Measurements from ENCODE around the gene ST6GALNAC1. TPM values are rescaled to one million over a fixed set of nuclear protein-coding genes. Genes with fewer than 3 reads are reported as not detected.

ST6GALNAC1 gene
- total and polyA plus RNA-seq, 4 donors: 1.1 to 9.4 (median 1.9) TPM

DNA sequence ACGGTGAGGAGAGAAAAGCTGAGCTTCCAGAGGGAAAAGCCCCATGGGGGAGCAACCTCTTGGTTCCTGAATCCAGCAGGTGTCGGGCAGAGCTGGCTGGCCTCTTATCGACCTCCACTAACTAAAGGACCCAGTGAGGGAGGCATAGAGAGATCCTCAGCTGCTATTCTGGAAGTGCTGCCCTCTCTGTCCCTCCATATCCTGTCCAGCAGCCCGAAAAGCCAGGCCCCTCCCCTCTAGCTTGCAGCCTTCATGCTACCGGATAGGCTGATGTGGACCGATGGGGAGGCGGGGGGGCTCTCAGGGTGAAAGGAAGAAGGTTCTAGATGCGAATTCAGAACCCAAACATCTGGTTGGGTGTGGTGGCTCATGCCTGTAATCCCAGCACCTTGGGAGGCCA is 42.3 kb upstream of the ST6GALNAC1 start:
- no peaks in the 10 kb centered on the region for H3K4me1 ChIP-seq (ENCODE audit: control insufficient read depth in 1 of 2, insufficient read depth in 2 of 2, low read length in 2 of 2)
- DNase-seq: no peak
- ATAC-seq (ENCODE audit: low FRiP score): no peak
- H3K36me3 ChIP-seq (ENCODE audit: control insufficient read depth in 1 of 2, insufficient read depth in 2 of 2, low read length in 1 of 2): no peaks in the 10 kb centered on the region
- H3K9me3 ChIP-seq (ENCODE audit: control insufficient read depth, low read length): no peaks in the 10 kb centered on the region
- 82 to 85% methylated on average over 8 of the region's 8 CpGs for WGBS, 2 donors
- no peaks in the 10 kb centered on the region for H3K27me3 ChIP-seq (ENCODE audit: control insufficient read depth in 1 of 2, insufficient read depth in 2 of 2, low read length in 1 of 2)
- no peak overlapping the region for H3K4me3 ChIP-seq (ENCODE audit: low read length in 2 of 2)
- intact Hi-C loops (cut with DNase I): no loop called here
- no peak overlapping the region for H3K27ac ChIP-seq (ENCODE audit: low read depth in 1 of 2, low read length in 2 of 2)

DNA sequence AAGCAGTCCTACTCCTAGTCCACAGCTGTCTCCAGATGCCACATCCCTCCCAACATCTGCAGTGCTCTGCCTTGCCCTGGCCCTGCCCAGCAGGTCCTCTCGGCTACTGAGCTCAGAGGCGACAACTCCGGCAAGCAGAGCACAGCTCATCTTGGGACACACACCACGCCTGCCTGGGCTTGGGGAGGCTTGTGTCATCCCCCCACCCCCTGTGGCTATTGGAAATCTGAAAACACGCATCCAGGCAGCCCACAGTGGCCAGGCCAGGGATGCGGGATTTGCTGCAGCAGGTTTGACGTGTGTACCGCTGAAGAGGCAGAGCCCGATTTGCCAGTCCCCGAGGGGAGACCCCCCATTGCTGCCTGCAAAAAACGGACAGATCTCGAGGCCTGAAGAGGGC is 41.8 kb upstream of the ST6GALNAC1 start:
- Histone ChIP-seq H3K27me3 (ENCODE audit: control insufficient read depth in 1 of 2, insufficient read depth in 2 of 2, low read length in 1 of 2) (no peaks in the 10 kb centered on the region), H3K27ac (ENCODE audit: low read depth in 1 of 2, low read length in 2 of 2) (peak overlapping the region in 1 of 2 donors; percentile 4), H3K36me3 (ENCODE audit: control insufficient read depth in 1 of 2, insufficient read depth in 2 of 2, low read length in 1 of 2) (no peaks in the 10 kb centered on the region), H3K4me3 (ENCODE audit: low read length in 2 of 2) (no peak overlapping the region), H3K4me1 (ENCODE audit: control insufficient read depth in 1 of 2, insufficient read depth in 2 of 2, low read length in 2 of 2) (no peaks in the 10 kb centered on the region), H3K9me3 (ENCODE audit: control insufficient read depth, low read length) (no peaks in the 10 kb centered on the region)
- DNase-seq (no peak), ATAC-seq (ENCODE audit: low FRiP score) (no peak)
- intact Hi-C loops (cut with DNase I): no loop called here
- WGBS, 2 donors: 85 to 94% methylated on average over 12 of the region's 12 CpGs

GRCh38 chr17:76684756-76685155 is 41.2 kb upstream of the ST6GALNAC1 start:
- no peak overlapping the region for H3K27ac ChIP-seq (ENCODE audit: low read depth in 1 of 2, low read length in 2 of 2)
- no peaks in the 10 kb centered on the region for H3K9me3 ChIP-seq (ENCODE audit: control insufficient read depth, low read length)
- ATAC-seq (ENCODE audit: low FRiP score): no peak
- H3K4me1 ChIP-seq (ENCODE audit: control insufficient read depth in 1 of 2, insufficient read depth in 2 of 2, low read length in 2 of 2): no peaks in the 10 kb centered on the region
- H3K27me3 ChIP-seq (ENCODE audit: control insufficient read depth in 1 of 2, insufficient read depth in 2 of 2, low read length in 1 of 2): no peaks in the 10 kb centered on the region
- H3K36me3 ChIP-seq (ENCODE audit: control insufficient read depth in 1 of 2, insufficient read depth in 2 of 2, low read length in 1 of 2): no peaks in the 10 kb centered on the region
- intact Hi-C loops (cut with DNase I): no loop called here
- no peak for DNase-seq
- H3K4me3 ChIP-seq (ENCODE audit: low read length in 2 of 2): no peak overlapping the region
- 71 to 82% methylated on average over 6 to 7 of the region's 7 CpGs for WGBS, 2 donors

- Histone ChIP-seq H3K36me3 (ENCODE audit: control insufficient read depth in 1 of 2, insufficient read depth in 2 of 2, low read length in 1 of 2) (no peaks in the 10 kb centered on the region), H3K27ac (ENCODE audit: low read depth in 1 of 2, low read length in 2 of 2) (no peak overlapping the region), H3K4me1 (ENCODE audit: control insufficient read depth in 1 of 2, insufficient read depth in 2 of 2, low read length in 2 of 2) (no peaks in the 10 kb centered on the region), H3K9me3 (ENCODE audit: control insufficient read depth, low read length) (no peaks in the 10 kb centered on the region), H3K27me3 (ENCODE audit: control insufficient read depth in 1 of 2, insufficient read depth in 2 of 2, low read length in 1 of 2) (no peaks in the 10 kb centered on the region), H3K4me3 (ENCODE audit: low read length in 2 of 2) (no peak overlapping the region)
- intact Hi-C loops (cut with DNase I): no loop called here
- DNase-seq (peak in 1 of 2 donors; percentile 71), ATAC-seq (ENCODE audit: low FRiP score) (no peak)
- WGBS, 2 donors: 84 to 86% methylated on average over 25 of the region's 25 CpGs
Measured at GRCh38 chr17:76683921-76684745, 40.6 kb upstream of the ST6GALNAC1 start.

- ATAC-seq (ENCODE audit: low FRiP score) (no peak), DNase-seq (no peak)
- Histone ChIP-seq H3K4me3 (ENCODE audit: low read length in 2 of 2) (no peak overlapping the region), H3K4me1 (ENCODE audit: control insufficient read depth in 1 of 2, insufficient read depth in 2 of 2, low read length in 2 of 2) (no peaks in the 10 kb centered on the region), H3K27me3 (ENCODE audit: control insufficient read depth in 1 of 2, insufficient read depth in 2 of 2, low read length in 1 of 2) (no peaks in the 10 kb centered on the region), H3K36me3 (ENCODE audit: control insufficient read depth in 1 of 2, insufficient read depth in 2 of 2, low read length in 1 of 2) (no peaks in the 10 kb centered on the region), H3K9me3 (ENCODE audit: control insufficient read depth, low read length) (no peaks in the 10 kb centered on the region), H3K27ac (ENCODE audit: low read depth in 1 of 2, low read length in 2 of 2) (no peak overlapping the region)
- intact Hi-C loops (cut with DNase I): no loop called here
- 71 to 72% methylated on average over 18 of the region's 18 CpGs for WGBS, 2 donors
Measured at GRCh38 chr17:76683011-76683755, 39.6 kb upstream of the ST6GALNAC1 start.

GRCh38 chr17:76682296-76682695 is 38.7 kb upstream of the ST6GALNAC1 start:
- Histone ChIP-seq H3K9me3 (ENCODE audit: control insufficient read depth, low read length) (no peaks in the 10 kb centered on the region), H3K36me3 (ENCODE audit: control insufficient read depth in 1 of 2, insufficient read depth in 2 of 2, low read length in 1 of 2) (no peaks in the 10 kb centered on the region), H3K4me1 (ENCODE audit: control insufficient read depth in 1 of 2, insufficient read depth in 2 of 2, low read length in 2 of 2) (no peaks in the 10 kb centered on the region), H3K27ac (ENCODE audit: low read depth in 1 of 2, low read length in 2 of 2) (no peak overlapping the region), H3K4me3 (ENCODE audit: low read length in 2 of 2) (no peak overlapping the region), H3K27me3 (ENCODE audit: control insufficient read depth in 1 of 2, insufficient read depth in 2 of 2, low read length in 1 of 2) (no peaks in the 10 kb centered on the region)
- DNase-seq (peak; percentile 65 to 75), ATAC-seq (ENCODE audit: low FRiP score) (no peak)
- 82 to 87% methylated on average over 12 of the region's 12 CpGs for WGBS, 2 donors
- intact Hi-C loops (cut with DNase I): no loop called here

DNA sequence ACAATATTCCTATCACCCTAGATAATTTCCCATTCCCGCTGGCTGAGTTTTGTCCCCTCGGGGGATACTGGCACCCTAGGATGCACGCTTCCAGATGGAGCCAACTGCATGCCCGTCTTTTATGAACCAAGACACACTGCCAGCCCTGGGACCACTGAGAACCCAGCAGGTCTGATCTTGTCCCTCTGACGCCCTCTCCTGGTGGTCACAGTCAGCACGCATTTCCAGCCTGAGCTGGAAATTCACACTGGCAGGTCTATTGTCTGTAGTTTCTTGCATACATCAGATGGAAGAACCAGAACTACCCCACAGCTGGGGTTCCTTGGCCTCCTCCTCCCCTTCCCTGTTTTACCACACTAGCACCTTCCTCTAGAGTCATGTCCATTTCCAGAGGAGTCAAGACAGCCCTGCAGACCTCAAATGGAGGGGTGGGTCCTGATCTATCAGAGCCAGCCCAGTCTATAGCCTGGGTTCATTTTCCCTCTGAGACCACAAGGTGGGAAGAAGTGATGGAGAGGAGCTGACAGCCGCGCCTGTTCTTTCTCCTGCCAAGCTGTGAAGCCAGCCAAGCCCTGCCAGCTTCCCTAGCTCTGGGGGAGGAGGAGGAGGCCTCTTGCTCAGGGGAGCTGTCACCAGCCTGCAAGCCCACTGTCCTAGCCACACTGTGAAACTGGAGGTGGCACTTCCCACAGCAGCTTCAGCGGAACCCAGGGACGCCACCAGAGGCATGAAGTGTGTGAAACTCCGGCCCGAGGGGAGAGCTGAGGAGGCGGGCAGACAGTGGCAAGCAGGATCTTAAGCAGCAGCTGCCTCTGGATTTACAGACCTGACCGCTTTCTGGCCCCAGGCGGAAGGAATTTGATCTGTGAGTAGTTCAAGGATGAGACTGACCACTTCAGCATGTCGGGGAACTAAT is 37.9 kb upstream of the ST6GALNAC1 start:
- peak; percentile 66 for ATAC-seq (ENCODE audit: low FRiP score)
- Histone ChIP-seq H3K4me3 (ENCODE audit: low read length in 2 of 2) (no peak overlapping the region), H3K36me3 (ENCODE audit: control insufficient read depth in 1 of 2, insufficient read depth in 2 of 2, low read length in 1 of 2) (no peaks in the 10 kb centered on the region)

DNA sequence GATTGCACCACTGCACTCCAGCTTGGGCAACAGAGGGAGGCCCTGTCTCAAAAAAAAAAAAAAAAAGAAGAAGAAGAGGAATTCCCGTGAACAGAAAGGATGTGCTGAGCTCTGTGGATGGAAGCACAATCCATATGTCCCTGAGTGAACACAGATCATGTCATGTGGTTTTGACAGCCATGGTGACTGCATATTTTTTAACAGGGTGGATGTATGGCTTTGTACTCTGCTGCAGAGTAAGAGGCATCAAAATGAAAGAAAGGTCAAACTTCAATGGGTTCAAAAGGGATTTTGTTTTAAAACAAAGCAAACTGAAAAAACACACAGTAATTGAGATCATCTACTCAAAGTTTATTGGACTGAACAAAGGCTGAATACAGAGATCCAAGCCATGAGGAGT is 35.7 kb upstream of the ST6GALNAC1 start:
- no peak for DNase-seq
- H3K36me3 ChIP-seq (ENCODE audit: control insufficient read depth in 1 of 2, insufficient read depth in 2 of 2, low read length in 1 of 2): no peaks in the 10 kb centered on the region
- WGBS, 2 donors: 53 to 65% methylated on average over 1 of the region's 1 CpG
- no peaks in the 10 kb centered on the region for H3K27me3 ChIP-seq (ENCODE audit: control insufficient read depth in 1 of 2, insufficient read depth in 2 of 2, low read length in 1 of 2)
- no peak overlapping the region for H3K4me3 ChIP-seq (ENCODE audit: low read length in 2 of 2)
- no peaks in the 10 kb centered on the region for H3K9me3 ChIP-seq (ENCODE audit: control insufficient read depth, low read length)
- ATAC-seq (ENCODE audit: low FRiP score): no peak
- intact Hi-C loops (cut with DNase I): no loop called here
- no peak overlapping the region for H3K27ac ChIP-seq (ENCODE audit: low read depth in 1 of 2, low read length in 2 of 2)
- no peaks in the 10 kb centered on the region for H3K4me1 ChIP-seq (ENCODE audit: control insufficient read depth in 1 of 2, insufficient read depth in 2 of 2, low read length in 2 of 2)

More for the DNA sequence above, 37.9 kb upstream of the ST6GALNAC1 start:
- Histone ChIP-seq H3K27ac (ENCODE audit: low read depth in 1 of 2, low read length in 2 of 2) (no peak overlapping the region), H3K27me3 (ENCODE audit: control insufficient read depth in 1 of 2, insufficient read depth in 2 of 2, low read length in 1 of 2) (no peaks in the 10 kb centered on the region), H3K9me3 (ENCODE audit: control insufficient read depth, low read length) (no peaks in the 10 kb centered on the region), H3K4me1 (ENCODE audit: control insufficient read depth in 1 of 2, insufficient read depth in 2 of 2, low read length in 2 of 2) (no peaks in the 10 kb centered on the region)
- peak; percentile 75 to 84 for DNase-seq
- intact Hi-C loops (cut with DNase I): no loop called here
- WGBS, 2 donors: 67 to 74% methylated on average over 16 of the region's 16 CpGs
